NOMO-1 (cell line): ENCODE data around the gene ERCC6L2.

Source experiments
- DNase-seq, 2 experiments: peaks; one replicate each; lab custom pipeline; 2025; ENCODE audit not compliant: unreplicated experiment in 2 of 2; lab: John Stamatoyannopoulos, UW

The ERCC6L2 gene

GRCh38 chr9:95971815-95972214 is 96.3 kb downstream of the ERCC6L2 start:
- no peak for DNase-seq

GRCh38 chr9:95974389-95974788 is 98.9 kb downstream of the ERCC6L2 start:
- DNase-seq, result no peak

- no peak for DNase-seq
Observed at GRCh38 chr9:95977371-95977770, 101.9 kb downstream of the ERCC6L2 start.

GRCh38 chr9:95978106-95978505 is 102.6 kb downstream of the ERCC6L2 start:
- DNase-seq, result no peak

- DNase-seq, result no peak
Observed at GRCh38 chr9:95979446-95979845, 104.0 kb downstream of the ERCC6L2 start.

- peak; percentile 78 to 82 for DNase-seq
Observed at GRCh38 chr9:95980262-95981125, 105.0 kb downstream of the ERCC6L2 start.

- DNase-seq, result no peak
Observed at GRCh38 chr9:95981761-95982390, 106.4 kb downstream of the ERCC6L2 start.

- no peak for DNase-seq
Observed at GRCh38 chr9:95985440-95986055, 110.1 kb downstream of the ERCC6L2 start.

GRCh38 chr9:95989297-95989696 is 113.8 kb downstream of the ERCC6L2 start:
- no peak for DNase-seq

- peak; percentile 22 to 54 for DNase-seq
Observed at GRCh38 chr9:95991326-95991725, 115.8 kb downstream of the ERCC6L2 start.

GRCh38 chr9:95992536-95992935 is 117.0 kb downstream of the ERCC6L2 start:
- DNase-seq, result no peak

- no peak for DNase-seq
Observed at GRCh38 chr9:95993337-95993736, 117.8 kb downstream of the ERCC6L2 start.

- no peak for DNase-seq
Observed at GRCh38 chr9:95999390-95999789, 123.9 kb downstream of the ERCC6L2 start.

GRCh38 chr9:96004379-96004778 is 128.9 kb downstream of the ERCC6L2 start:
- DNase-seq, result peak; percentile 32 to 85

- no peak for DNase-seq
Observed at GRCh38 chr9:96006296-96006879, 130.9 kb downstream of the ERCC6L2 start.

GRCh38 chr9:96006961-96007360 is 131.5 kb downstream of the ERCC6L2 start:
- no peak for DNase-seq

- peak; percentile 12 to 59 for DNase-seq
Observed at GRCh38 chr9:96008502-96009222, 133.2 kb downstream of the ERCC6L2 start.

- no peak for DNase-seq
Observed at GRCh38 chr9:96009223-96009602, 133.7 kb downstream of the ERCC6L2 start.

GRCh38 chr9:96009690-96010472 is 134.4 kb downstream of the ERCC6L2 start:
- DNase-seq, result peak; percentile 20 to 43

GRCh38 chr9:96014078-96014477 is 138.6 kb downstream of the ERCC6L2 start:
- DNase-seq, result no peak
